GM18507 (cell line): ENCODE measurements around the gene TLR2.
A peak's percentile ranks its signal among the peaks of the same experiment; 100 is the strongest.

Experiments used
- DNase-seq: peaks from one replicate; pipeline ENCODE4 v3.0.0; 2011; ENCODE audit warnings: low read depth; ENCODE audit not compliant: insufficient read length; ENCODE audit errors: extremely low spot score
- FAIRE-seq: peaks from 2 replicates; lab custom pipeline; 2011; peaks lifted over from hg19 to GRCh38; lab: Jason Lieb, UNC

The TLR2 gene

GRCh38 chr4:153684182-153684970, at the start of gene TLR2:
TSS of gene TLR2 (plus strand) at chr4:153684280. CDS start at chr4:153702908, 18,628 bp downstream.
- FAIRE-seq (peak; percentile 52), DNase-seq (peak; percentile 50)

- DNase-seq (no peak), FAIRE-seq (no peak)
Observed at GRCh38 chr4:153634738-153635353, 49.2 kb upstream of the TLR2 start.

- DNase-seq (no peak), FAIRE-seq (no peak)
Observed at GRCh38 chr4:153635846-153636245, 48.2 kb upstream of the TLR2 start.

- FAIRE-seq (no peak), DNase-seq (no peak)
Observed at GRCh38 chr4:153637201-153637600, 46.9 kb upstream of the TLR2 start.

- FAIRE-seq (no peak), DNase-seq (no peak)
Observed at GRCh38 chr4:153638011-153638410, 46.1 kb upstream of the TLR2 start.

- DNase-seq (no peak), FAIRE-seq (no peak)
Observed at GRCh38 chr4:153638999-153639398, 45.1 kb upstream of the TLR2 start.

- FAIRE-seq (no peak), DNase-seq (no peak)
Observed at GRCh38 chr4:153639833-153640802, 44.0 kb upstream of the TLR2 start.

- no peak for FAIRE-seq
- no peak for DNase-seq
Observed at GRCh38 chr4:153641532-153641931, 42.5 kb upstream of the TLR2 start.

GRCh38 chr4:153643406-153644383, 40.4 kb upstream of the TLR2 start:
- DNase-seq (peak; percentile 54), FAIRE-seq (peak; percentile 91)

GRCh38 chr4:153645183-153645582, 38.9 kb upstream of the TLR2 start:
- FAIRE-seq = no peak

GRCh38 chr4:153646261-153646660, 37.8 kb upstream of the TLR2 start:
- no peak for FAIRE-seq
- no peak for DNase-seq

More at GRCh38 chr4:153645183-153645582, 38.9 kb upstream of the TLR2 start:
- no peak for DNase-seq

GRCh38 chr4:153646978-153647377, 37.1 kb upstream of the TLR2 start:
- DNase-seq = no peak
- FAIRE-seq = no peak

GRCh38 chr4:153647975-153648374, 36.1 kb upstream of the TLR2 start:
- FAIRE-seq = no peak

GRCh38 chr4:153649572-153649991, 34.5 kb upstream of the TLR2 start:
- DNase-seq (no peak), FAIRE-seq (no peak)

More at GRCh38 chr4:153647975-153648374, 36.1 kb upstream of the TLR2 start:
- DNase-seq = no peak

GRCh38 chr4:153651116-153651515, 33.0 kb upstream of the TLR2 start:
- DNase-seq (no peak), FAIRE-seq (no peak)

- DNase-seq (no peak), FAIRE-seq (peak; percentile 41)
Observed at GRCh38 chr4:153651587-153651986, 32.5 kb upstream of the TLR2 start.

- FAIRE-seq (no peak), DNase-seq (no peak)
Observed at GRCh38 chr4:153652051-153652784, 31.9 kb upstream of the TLR2 start.

- DNase-seq (no peak), FAIRE-seq (no peak)
Observed at GRCh38 chr4:153655002-153655541, 29.0 kb upstream of the TLR2 start.
